Spleen (tissue), 11 donors: Measurements from ENCODE around the gene PRDX3. TPM values are rescaled to one million over a fixed set of nuclear protein-coding genes. Genes with fewer than 3 reads are reported as not detected.

Source experiments
- DNase-seq: peaks from one replicate; pipeline ENCODE4 v3.0.0-alpha.2; 2020
- H3K27ac ChIP-seq, 8 donors: fragments of 200-600 bp; sonication (generic) in 7 of 8; 1 replicate in 4 of 8; 2 replicates in 4 of 8; pipeline versions ENCODE4 v1.5.0 to v1.8.0; 2016 to 2021; ENCODE audit warnings: inconsistent platforms in 4 of 8, mild to moderate bottlenecking in 4 of 8, moderate library complexity in 1 of 8
- H3K27me3 ChIP-seq, 7 donors: fragments of 200-600 bp; sonication (generic) in 6 of 7; replicated peaks in 1 of 7; 1 replicate in 4 of 7; 2 replicates in 3 of 7; pipeline versions ENCODE4 v1.5.0 to v1.8.0; 2016 to 2021; ENCODE audit warnings: inconsistent platforms in 3 of 7, mild to moderate bottlenecking in 1 of 7
- H3K36me3 ChIP-seq, 6 donors: fragments of 200-600 bp; sonication (generic) in 5 of 6; 1 replicate in 4 of 6; 2 replicates in 2 of 6; pipeline versions ENCODE4 v1.5.0 to v1.8.0; 2016 to 2021; ENCODE audit warnings: inconsistent platforms in 2 of 6
- H3K4me1 ChIP-seq, 6 donors: fragments of 200-600 bp; sonication (generic) in 5 of 6; 1 replicate in 3 of 6; 2 replicates in 3 of 6; pipeline versions ENCODE4 v1.5.0 to v1.8.0; 2016 to 2021; ENCODE audit warnings: inconsistent platforms in 3 of 6
- H3K4me3 ChIP-seq, 8 donors: fragments of 200-600 bp; sonication (generic) in 7 of 8; 1 replicate in 4 of 8; 2 replicates in 4 of 8; pipeline versions ENCODE4 v1.5.0 to v1.8.0; 2016 to 2021; ENCODE audit warnings: inconsistent platforms in 4 of 8, mild to moderate bottlenecking in 4 of 8, moderate library complexity in 2 of 8
- H3K9me3 ChIP-seq, 8 donors: fragments of 200-600 bp; sonication (generic) in 7 of 8; 1 replicate in 4 of 8; 2 replicates in 4 of 8; pipeline versions ENCODE4 v1.5.0 to v1.8.0; 2016 to 2021; ENCODE audit warnings: inconsistent platforms in 4 of 8
- CTCF ChIP-seq, 11 experiments: fragments of 200-600 bp in 7 of 11; fragments of 450-650 bp in 4 of 11; sonication (generic) in 4 of 11; IDR thresholded peaks in 8 of 11; conservative IDR thresholded peaks in 3 of 11; 1 replicate in 7 of 11; 2 replicates in 4 of 11; pipeline versions ENCODE4 v1.4.0 to v1.8.0; 2016 to 2021; ENCODE audit warnings: antibody characterized with exemption in 11 of 11, inconsistent platforms in 4 of 11, mild to moderate bottlenecking in 1 of 11
- POLR2A ChIP-seq, 3 donors: fragments of 450-650 bp; IDR thresholded peaks; one replicate each; pipeline ENCODE4 v1.5.1; 2017; ENCODE audit warnings: antibody characterized with exemption in 3 of 3, mild to moderate bottlenecking in 1 of 3
- POLR2AphosphoS5 ChIP-seq, 3 donors: sonication (generic); formaldehyde crosslinking; IDR thresholded peaks; one replicate each; pipeline ENCODE4 v1.5.1; 2017; ENCODE audit warnings: antibody characterized with exemption in 3 of 3
- WGBS, 5 donors: extraction: QIAGEN DNeasy Blood & Tissue Kit in 3 of 5; methylation state at CpG; one replicate each; pipeline versions ENCODE4 v1.1.5 to v1.1.7; 2013 to 2018; 5-methylcytosine and 5-hydroxymethylcytosine counted together
- intact Hi-C: fragments of 100-400 bp; cut with DNase I; formaldehyde crosslinking; loops from one replicate; pipeline ENCODE4 v1.15.0; 2023; ENCODE audit warnings: low total_unique reads
- polyA plus RNA-seq, 3 donors: library from polyadenylated mRNA; stranded (reverse); fragments of 200-250 nt; gene quantifications; one replicate each; pipeline ENCODE4 v1.2.1, GENCODE V29; 2013
- total RNA-seq, 7 donors: library from RNA; depleted of rRNA in 3 of 7; stranded (reverse); fragments of >200 nt in 3 of 7; fragmentation: NEBNext Ultra II Directional in 4 of 7; extraction: Animal tissue kit (Norgen Biotek cat#: 25700) in 4 of 7; gene quantifications; one replicate each; pipeline versions ENCODE4 v1.1.0 to v1.2.1, GENCODE V29; 2016 to 2021
- donor health status: healthy with polysubstance abuse.
- donor health status: DM: no; HTN: no; CAD: no; lungs with moderate emphysema.
- donor health status: DM: no; HTN: no; CAD: no.
- donor health status: Bipolar disorder and iron deficiency.
- donor health status: healthy.
- donor health status: DM: no; HTN: no; CAD: no.
- donor health status: DM: yes; HTN: yes; CAD: no.

Gene PRDX3
- total and polyA plus RNA-seq, 10 donors, result 61.9 to 138 (median 96.5) TPM

GRCh38 chr10:119177708-119178371, 772 bp downstream of the PRDX3 start:
- H3K9me3 ChIP-seq, result no peaks in the 10 kb centered on the region
- no peak for DNase-seq
- H3K27me3 ChIP-seq, result no peaks in the 10 kb centered on the region
- peak overlapping the region; percentile 69 to 85 (median 78) for H3K4me3 ChIP-seq
- intact Hi-C loops, result no loop called here
- WGBS, 5 donors, result 23 to 25% (median 24%) methylated on average over 21 of the region's 21 CpGs
- H3K36me3 ChIP-seq, result peaks cover 0 to 43% (median 27%) of the 10 kb centered on the region in 6 donors
- peaks cover 6 to 59% (median 29%) of the 10 kb centered on the region in 6 donors for H3K4me1 ChIP-seq
- TF ChIP-seq POLR2A (IDR thresholded peaks at IDR 0.05) (no peak), POLR2AphosphoS5 (IDR thresholded peaks at IDR 0.05) (no peak), CTCF (IDR thresholded peaks at IDR 0.05 in 8 of 11, conservative IDR thresholded peaks at IDR 0.05 in 3 of 11) (no peak)
- peak overlapping the region in 7 of 8 donors; percentile 89 to 94 (median 92) for H3K27ac ChIP-seq

- Histone ChIP-seq H3K4me1 (peaks cover 6 to 59% (median 29%) of the 10 kb centered on the region in 6 donors), H3K27ac (peak overlapping the region in 1 of 8 donors; percentile 6), H3K27me3 (no peaks in the 10 kb centered on the region), H3K4me3 (no peak overlapping the region), H3K9me3 (no peaks in the 10 kb centered on the region), H3K36me3 (peaks cover 0 to 59% (median 44%) of the 10 kb centered on the region in 6 donors)
- intact Hi-C loops, result no loop called here
- DNase-seq, result no peak
- TF ChIP-seq POLR2AphosphoS5 (IDR thresholded peaks at IDR 0.05) (no peak), POLR2A (IDR thresholded peaks at IDR 0.05) (no peak), CTCF (IDR thresholded peaks at IDR 0.05 in 8 of 11, conservative IDR thresholded peaks at IDR 0.05 in 3 of 11) (no peak)
- WGBS, 5 donors, result 75 to 88% (median 80%) methylated on average over 6 of the region's 6 CpGs
These were observed 2.4 kb downstream of the PRDX3 start for GRCh38 chr10:119176166-119176565.

DNA sequence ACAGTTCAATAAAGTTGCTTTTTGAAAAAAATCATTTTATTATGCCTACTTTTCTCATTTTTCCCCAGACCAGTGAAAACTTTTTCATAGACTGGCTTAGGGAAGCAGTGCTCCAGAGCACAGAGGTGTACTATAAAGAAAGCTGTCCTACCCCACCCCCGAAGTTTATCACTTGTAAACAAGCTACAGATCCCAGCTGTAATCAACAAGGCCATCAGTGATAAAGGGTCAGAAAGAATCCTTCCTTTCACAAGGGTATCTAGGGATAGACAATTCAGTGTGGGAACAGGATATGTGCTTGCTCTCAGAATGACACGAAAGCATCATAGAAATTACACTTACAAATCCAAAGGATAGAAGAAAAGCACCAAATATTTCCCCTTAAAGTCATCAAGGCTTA, 4.5 kb downstream of the PRDX3 start:
- intact Hi-C loops, result no loop called here
- no peak for DNase-seq
- H3K4me1 ChIP-seq, result peaks cover 6 to 52% (median 26%) of the 10 kb centered on the region in 6 donors
- H3K27ac ChIP-seq, result no peak overlapping the region
- TF ChIP-seq CTCF (IDR thresholded peaks at IDR 0.05 in 8 of 11, conservative IDR thresholded peaks at IDR 0.05 in 3 of 11) (no peak), POLR2AphosphoS5 (IDR thresholded peaks at IDR 0.05) (no peak), POLR2A (IDR thresholded peaks at IDR 0.05) (no peak)
- 69 to 83% (median 76%) methylated on average over 2 of the region's 2 CpGs for WGBS, 5 donors
- H3K27me3 ChIP-seq, result no peaks in the 10 kb centered on the region
- no peak overlapping the region for H3K4me3 ChIP-seq
- peaks cover 0 to 80% (median 64%) of the 10 kb centered on the region in 6 donors for H3K36me3 ChIP-seq
- H3K9me3 ChIP-seq, result no peaks in the 10 kb centered on the region

- WGBS, 5 donors, result 83 to 85% (median 84%) methylated on average over 8 of the region's 8 CpGs
- peaks cover 5 to 43% (median 22%) of the 10 kb centered on the region in 6 donors for H3K4me1 ChIP-seq
- H3K4me3 ChIP-seq, result no peak overlapping the region
- no peaks in the 10 kb centered on the region for H3K27me3 ChIP-seq
- TF ChIP-seq POLR2A (IDR thresholded peaks at IDR 0.05) (no peak), CTCF (IDR thresholded peaks at IDR 0.05 in 8 of 11, conservative IDR thresholded peaks at IDR 0.05 in 3 of 11) (no peak), POLR2AphosphoS5 (IDR thresholded peaks at IDR 0.05) (no peak)
- H3K9me3 ChIP-seq, result no peaks in the 10 kb centered on the region
- peak overlapping the region; percentile 87 to 94 (median 90) for H3K27ac ChIP-seq
- no peak for DNase-seq
- peaks cover 0 to 59% (median 42%) of the 10 kb centered on the region in 6 donors for H3K36me3 ChIP-seq
- intact Hi-C loops, result no loop called here
These were observed 11.6 kb downstream of the PRDX3 start for GRCh38 chr10:119167041-119167440.
